Erythroblast (primary cell): ENCODE measurements around the gene RASSF5.

ENCODE experiments used
- GATA1 ChIP-seq: IDR thresholded peaks from 2 replicates; pipeline ENCODE4 v1.6.1; 2011; ENCODE audit warnings: low read depth, mild to moderate bottlenecking, control low read depth, low read length, moderate library complexity
- POLR2A ChIP-seq: IDR thresholded peaks from 2 replicates; pipeline ENCODE4 v1.6.1; 2011; ENCODE audit warnings: mild to moderate bottlenecking, low read length

DNA sequence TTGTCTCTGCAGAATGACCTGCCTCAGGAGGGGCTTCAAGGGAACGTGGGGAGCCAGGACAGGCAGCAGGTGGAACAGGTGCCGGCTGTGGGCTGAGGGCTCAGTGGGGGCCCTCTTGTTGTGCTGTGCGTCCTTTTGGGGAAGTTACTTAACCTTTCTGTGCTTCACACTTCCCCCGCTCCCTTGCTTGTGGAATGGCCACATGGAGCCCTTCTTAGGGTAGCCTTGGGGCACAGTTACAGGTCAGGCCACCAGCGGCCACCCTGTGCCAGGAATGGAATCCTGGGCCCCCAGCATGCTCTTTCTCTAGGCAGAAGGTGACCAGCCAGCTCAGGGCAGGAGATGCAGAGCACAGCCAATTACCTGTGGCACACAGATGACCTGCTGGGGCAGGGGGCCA lies 34.4 kb upstream of the RASSF5 start:
- TF ChIP-seq POLR2A: no peak
- TF ChIP-seq GATA1: no peak
